ENCODE data around the gene UBE2V1. TPM values are rescaled to one million over a fixed set of nuclear protein-coding genes. Genes with fewer than 3 reads are reported as not detected.

UBE2V1 gene
- total RNA-seq, 1 experiment from 2014 or later: 119 TPM

DNA sequence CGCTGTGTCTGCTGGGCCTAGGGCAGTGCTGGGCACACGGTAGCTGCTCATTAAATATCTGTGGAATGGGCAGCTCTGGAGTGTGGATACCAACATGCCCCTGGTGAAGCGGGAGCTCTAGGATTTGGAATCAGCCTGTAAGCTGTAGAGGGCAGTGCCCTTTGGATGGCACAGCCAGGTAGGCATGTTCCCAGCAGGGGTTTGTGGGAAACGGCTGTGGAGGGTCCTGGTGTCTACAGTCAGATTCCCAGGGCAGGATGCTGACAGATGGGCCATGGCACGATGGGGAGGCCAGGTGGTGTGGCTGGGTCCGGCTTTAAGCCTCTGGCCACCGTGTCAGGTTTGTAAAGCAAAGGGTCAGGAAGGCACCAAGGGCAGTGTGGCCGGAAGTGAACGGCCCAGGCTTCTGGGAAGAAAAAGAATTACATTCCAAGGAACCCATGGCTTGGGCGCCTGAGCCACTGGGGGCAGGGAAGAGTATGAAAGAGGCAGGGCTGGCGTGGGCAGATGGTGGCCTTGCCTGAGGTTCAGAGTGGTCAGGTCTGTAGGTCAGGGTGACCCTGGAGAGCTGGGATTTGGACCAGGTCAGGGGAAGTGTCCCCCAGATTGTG is 44.8 kb downstream of the UBE2V1 start:
- H3K9me2 ChIP-seq (replicated peaks; ENCODE audit: low read length): no peaks in the 10 kb centered on the region
- ChIA-PET CTCF (interaction anchor here (4.1 kb wide), 1 partner anchor 90 kb away, joined by 77 read pairs; no protein-coding TSS in a partner anchor), POLR2A (ENCODE audit: unreplicated experiment) (no interaction called here)
- no peak overlapping the region for H2AFZ ChIP-seq (ENCODE audit: low read length)
- no peaks in the 10 kb centered on the region for H3K9me3 ChIP-seq (ENCODE audit: low read length)
- H4K20me1 ChIP-seq (ENCODE audit: low read length): no peaks in the 10 kb centered on the region
- DNase-seq (no peak), ATAC-seq (no peak)
- H3K4me3 ChIP-seq (ENCODE audit: low read length): no peak overlapping the region
- no peak overlapping the region for H3K27ac ChIP-seq (ENCODE audit: low read length)
- H3K27me3 ChIP-seq (ENCODE audit: low read length): no peaks in the 10 kb centered on the region
- BruUV-seq (replicated peaks): no TSS peak
- H3F3A ChIP-seq (ENCODE audit: low read length, unreplicated experiment): no peaks in the 10 kb centered on the region
- intact Hi-C loops (cut with micrococcal nuclease): no loop called here
- H3K4me2 ChIP-seq (ENCODE audit: low read length): no peak overlapping the region
- no peaks in the 10 kb centered on the region for H3K36me3 ChIP-seq (ENCODE audit: low read depth, low read length)
- H3K9ac ChIP-seq (ENCODE audit: low read length): no peak overlapping the region
- H3K79me2 ChIP-seq (ENCODE audit: low read length): no peaks in the 10 kb centered on the region
- H3K4me1 ChIP-seq (ENCODE audit: insufficient read depth, low read length): 0 out of 2 replicates have a peak, but pooled peaks cover 4% of the 10 kb centered on the region
- TF ChIP-seq EZH2 (IDR thresholded peaks at IDR 0.05; ENCODE audit: low read length, unreplicated experiment) (no peak), CTCF (conservative IDR thresholded peaks at IDR 0.05; ENCODE audit: low read depth, low read length) (no peak), EZH2phosphoT487 (IDR thresholded peaks at IDR 0.05; ENCODE audit: borderline replicate concordance, low read length) (no peak)

DNA sequence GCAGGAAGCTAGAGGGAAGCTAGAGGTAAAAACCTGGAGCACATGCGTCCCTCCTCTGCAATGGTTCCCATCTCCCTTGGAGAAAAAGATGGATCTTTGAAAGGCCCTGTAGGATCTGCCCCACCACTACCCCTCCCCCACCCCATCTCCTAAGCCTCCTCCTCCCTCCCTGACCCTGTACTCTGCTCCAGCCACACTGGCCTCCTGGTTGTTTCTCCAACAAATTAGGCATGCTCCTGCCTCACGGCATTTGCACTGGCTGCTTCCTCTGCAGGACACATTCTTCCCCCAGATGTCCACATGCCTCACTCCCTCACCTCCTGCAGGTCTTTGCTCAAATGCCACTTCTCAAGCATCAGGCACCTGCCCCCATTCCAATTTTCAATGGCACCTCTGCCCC is 45.5 kb downstream of the UBE2V1 start:
- Histone ChIP-seq H3K27ac (ENCODE audit: low read length) (no peak overlapping the region), H3K9me3 (ENCODE audit: low read length) (no peaks in the 10 kb centered on the region), H3K9me2 (replicated peaks; ENCODE audit: low read length) (no peaks in the 10 kb centered on the region), H3K4me1 (ENCODE audit: insufficient read depth, low read length) (0 out of 2 replicates have a peak, but pooled peaks cover 4% of the 10 kb centered on the region), H3K27me3 (ENCODE audit: low read length) (no peaks in the 10 kb centered on the region), H2AFZ (ENCODE audit: low read length) (no peak overlapping the region), H3F3A (ENCODE audit: low read length, unreplicated experiment) (no peaks in the 10 kb centered on the region), H4K20me1 (ENCODE audit: low read length) (no peaks in the 10 kb centered on the region), H3K4me2 (ENCODE audit: low read length) (no peak overlapping the region), H3K9ac (ENCODE audit: low read length) (no peak overlapping the region), H3K36me3 (ENCODE audit: low read depth, low read length) (no peaks in the 10 kb centered on the region), H3K4me3 (ENCODE audit: low read length) (no peak overlapping the region), H3K79me2 (ENCODE audit: low read length) (no peaks in the 10 kb centered on the region)
- no peak for ATAC-seq
- intact Hi-C loops (cut with micrococcal nuclease): no loop called here
- POLR2A ChIA-PET (ENCODE audit: unreplicated experiment): no interaction called here
- no peak for DNase-seq
- TF ChIP-seq EZH2phosphoT487 (IDR thresholded peaks at IDR 0.05; ENCODE audit: borderline replicate concordance, low read length): no peak
- TF ChIP-seq EZH2 (IDR thresholded peaks at IDR 0.05; ENCODE audit: low read length, unreplicated experiment): no peak
- TF ChIP-seq CTCF (conservative IDR thresholded peaks at IDR 0.05; ENCODE audit: low read depth, low read length): no peak
- BruUV-seq (replicated peaks): no TSS peak
- CTCF ChIA-PET: no interaction called here

DNA sequence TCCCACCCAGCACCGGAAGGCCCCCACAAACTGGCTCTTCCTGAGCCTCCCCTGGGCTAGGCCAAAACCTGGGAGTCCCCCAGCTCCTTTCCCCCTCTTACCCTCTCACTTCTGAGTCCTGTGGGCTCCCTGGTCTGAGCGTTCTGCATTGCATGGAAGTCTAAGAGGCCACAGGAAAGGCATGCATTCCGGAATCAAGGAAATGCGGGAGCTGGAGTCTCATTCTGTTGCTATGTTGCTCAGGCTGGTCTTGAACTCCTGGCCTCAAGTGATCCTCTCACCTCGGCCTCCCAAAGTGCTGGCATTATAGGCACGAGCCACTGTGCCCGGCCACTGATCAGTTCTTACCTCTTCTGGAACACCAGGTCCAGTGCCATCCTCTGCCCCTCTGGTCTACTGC is 45.9 kb downstream of the UBE2V1 start:
- TF ChIP-seq EZH2 (IDR thresholded peaks at IDR 0.05; ENCODE audit: low read length, unreplicated experiment) (no peak), EZH2phosphoT487 (IDR thresholded peaks at IDR 0.05; ENCODE audit: borderline replicate concordance, low read length) (no peak), CTCF (conservative IDR thresholded peaks at IDR 0.05; ENCODE audit: low read depth, low read length) (no peak)
- H4K20me1 ChIP-seq (ENCODE audit: low read length): no peaks in the 10 kb centered on the region
- no peaks in the 10 kb centered on the region for H3F3A ChIP-seq (ENCODE audit: low read length, unreplicated experiment)
- DNase-seq (no peak), ATAC-seq (no peak)
- H3K9me2 ChIP-seq (replicated peaks; ENCODE audit: low read length): no peaks in the 10 kb centered on the region
- H3K27ac ChIP-seq (ENCODE audit: low read length): no peak overlapping the region
- 0 out of 2 replicates have a peak, but pooled peaks cover 4% of the 10 kb centered on the region for H3K4me1 ChIP-seq (ENCODE audit: insufficient read depth, low read length)
- intact Hi-C loops (cut with micrococcal nuclease): no loop called here
- no peak overlapping the region for H2AFZ ChIP-seq (ENCODE audit: low read length)
- H3K27me3 ChIP-seq (ENCODE audit: low read length): no peaks in the 10 kb centered on the region
- ChIA-PET CTCF (no interaction called here), POLR2A (ENCODE audit: unreplicated experiment) (no interaction called here)
- H3K9ac ChIP-seq (ENCODE audit: low read length): no peak overlapping the region
- H3K4me3 ChIP-seq (ENCODE audit: low read length): no peak overlapping the region
- no TSS peak for BruUV-seq (replicated peaks)
- no peaks in the 10 kb centered on the region for H3K79me2 ChIP-seq (ENCODE audit: low read length)
- no peaks in the 10 kb centered on the region for H3K36me3 ChIP-seq (ENCODE audit: low read depth, low read length)
- no peaks in the 10 kb centered on the region for H3K9me3 ChIP-seq (ENCODE audit: low read length)
- no peak overlapping the region for H3K4me2 ChIP-seq (ENCODE audit: low read length)
